Endothelial cell of umbilical vein (primary cell): Measurements from ENCODE around the gene PLXNA3.
A peak's percentile ranks its signal among the peaks of the same experiment; 100 is the strongest.

Source experiments
- EZH2 ChIP-seq: IDR thresholded peaks from 2 replicates; pipeline ENCODE4 v1.6.1; 2012; ENCODE audit warnings: borderline replicate concordance, low read depth, mild to moderate bottlenecking, moderate library complexity, low read length, inconsistent platforms; ENCODE audit not compliant: severe bottlenecking
- POLR2A ChIP-seq: IDR thresholded peaks from 2 replicates; pipeline ENCODE4 v1.6.1; 2012; ENCODE audit warnings: low read depth, mild to moderate bottlenecking, control low read depth, low read length
- TF ChIP-seq, protein P1 (sequence below), 2 donors: IDR thresholded peaks; 1 replicate in 1 of 2; 2 replicates in 1 of 2; pipeline ENCODE4 v1.5.1; 2011; ENCODE audit warnings: low read length in 2 of 2, mild to moderate bottlenecking in 2 of 2, moderate library complexity in 2 of 2, control low read depth in 1 of 2, inconsistent platforms in 1 of 2, low read depth in 1 of 2; ENCODE audit not compliant: insufficient read depth in 1 of 2; ENCODE audit errors: extremely low read depth in 1 of 2

DNA sequence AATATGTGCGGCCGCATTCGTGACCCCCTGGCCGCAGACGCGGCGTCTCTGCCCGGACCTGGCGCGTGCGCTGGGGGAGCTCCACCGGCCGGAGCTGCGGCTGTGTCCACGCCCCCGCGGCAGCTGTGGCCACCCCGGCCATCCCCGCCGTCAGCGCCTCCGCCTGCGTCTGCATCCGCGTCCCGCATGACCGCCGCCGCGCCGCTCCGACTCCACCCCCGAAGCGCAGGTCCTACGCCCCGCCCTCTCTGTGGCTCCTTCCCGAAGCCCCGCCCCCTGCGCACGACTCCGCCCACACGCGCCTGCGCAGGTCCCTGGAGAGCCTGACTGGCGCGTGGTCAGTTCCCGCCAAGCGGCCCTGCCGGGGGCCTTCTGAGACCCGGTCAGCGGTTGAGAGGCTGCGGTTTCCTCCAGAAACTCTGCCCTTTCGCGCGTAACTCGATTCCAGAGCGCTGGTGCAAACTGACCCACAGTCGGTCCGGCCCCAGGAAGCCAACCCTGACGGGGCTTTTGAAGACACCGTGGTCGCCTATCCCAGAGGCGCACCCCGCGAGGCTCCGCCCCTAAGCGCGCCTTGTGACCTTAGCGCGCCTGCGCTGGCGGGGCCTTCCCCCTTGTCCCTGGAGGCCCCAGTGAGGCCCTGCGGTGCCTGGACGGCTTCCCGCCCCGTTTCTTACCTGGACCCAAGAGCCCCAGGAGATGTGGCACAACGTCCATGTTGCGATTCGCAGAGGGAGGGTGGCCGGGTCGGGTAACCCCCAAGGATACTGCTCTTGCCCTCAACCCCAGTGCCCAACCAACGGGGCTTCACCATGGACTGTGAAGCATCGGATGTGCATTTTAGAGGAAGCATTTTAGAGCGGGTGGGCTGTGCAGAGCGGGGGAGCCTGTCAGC lies 20.9 kb downstream of the PLXNA3 start, which contains the start of gene LAGE3:
- TF ChIP-seq, protein P1, sequence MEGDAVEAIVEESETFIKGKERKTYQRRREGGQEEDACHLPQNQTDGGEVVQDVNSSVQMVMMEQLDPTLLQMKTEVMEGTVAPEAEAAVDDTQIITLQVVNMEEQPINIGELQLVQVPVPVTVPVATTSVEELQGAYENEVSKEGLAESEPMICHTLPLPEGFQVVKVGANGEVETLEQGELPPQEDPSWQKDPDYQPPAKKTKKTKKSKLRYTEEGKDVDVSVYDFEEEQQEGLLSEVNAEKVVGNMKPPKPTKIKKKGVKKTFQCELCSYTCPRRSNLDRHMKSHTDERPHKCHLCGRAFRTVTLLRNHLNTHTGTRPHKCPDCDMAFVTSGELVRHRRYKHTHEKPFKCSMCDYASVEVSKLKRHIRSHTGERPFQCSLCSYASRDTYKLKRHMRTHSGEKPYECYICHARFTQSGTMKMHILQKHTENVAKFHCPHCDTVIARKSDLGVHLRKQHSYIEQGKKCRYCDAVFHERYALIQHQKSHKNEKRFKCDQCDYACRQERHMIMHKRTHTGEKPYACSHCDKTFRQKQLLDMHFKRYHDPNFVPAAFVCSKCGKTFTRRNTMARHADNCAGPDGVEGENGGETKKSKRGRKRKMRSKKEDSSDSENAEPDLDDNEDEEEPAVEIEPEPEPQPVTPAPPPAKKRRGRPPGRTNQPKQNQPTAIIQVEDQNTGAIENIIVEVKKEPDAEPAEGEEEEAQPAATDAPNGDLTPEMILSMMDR (IDR thresholded peaks at IDR 0.05; ENCODE audit: extremely low read depth in 1 of 2, insufficient read depth in 1 of 2, low read depth in 1 of 2, low read length in 2 of 2): no peak
- no peak for TF ChIP-seq EZH2
- TF ChIP-seq POLR2A: peak; percentile 25
